UCSD-AML1 (cell line): ENCODE measurements around the gene NXN.
"Not testable (repeated sequence)": the region's sequence is repeated elsewhere in the genome, so short reads cannot be mapped to it uniquely, and the experiment has no call there.

Experiments
- DNase-seq: peaks from one replicate; lab custom pipeline; 2025; ENCODE audit not compliant: unreplicated experiment; lab: John Stamatoyannopoulos, UW

NXN gene

GRCh38 chr17:785901-786300, 193.7 kb downstream of the NXN start:
- not testable (repeated sequence) for DNase-seq

- no peak for DNase-seq
Measured at GRCh38 chr17:784143-784542, 195.4 kb downstream of the NXN start.

GRCh38 chr17:781805-782731, 197.5 kb downstream of the NXN start, which contains the start of the genes GLOD4 and MRM3:
Gene GLOD4 (minus strand): TSS chr17:782280. CDS start chr17:782255, 25 bp downstream.
Gene MRM3 (plus strand): TSS chr17:782353. CDS start chr17:782379, 26 bp downstream.
- DNase-seq: peak; percentile 92

- no peak for DNase-seq
Measured at GRCh38 chr17:778096-778495, 201.5 kb downstream of the NXN start.

- no peak for DNase-seq
Measured at GRCh38 chr17:774313-774584, 205.3 kb downstream of the NXN start.

GRCh38 chr17:773467-774312, 205.9 kb downstream of the NXN start:
- no peak for DNase-seq

- DNase-seq: no peak
Measured at GRCh38 chr17:773016-773415, 206.6 kb downstream of the NXN start.

GRCh38 chr17:767076-767475, 212.5 kb downstream of the NXN start:
- DNase-seq: no peak

- DNase-seq: no peak
Measured at GRCh38 chr17:760371-760770, 219.2 kb downstream of the NXN start.

GRCh38 chr17:759964-760363, 219.6 kb downstream of the NXN start:
- no peak for DNase-seq

- not testable (repeated sequence) for DNase-seq
Measured at GRCh38 chr17:756010-756567, 223.5 kb downstream of the NXN start.

- not testable (repeated sequence) for DNase-seq
Measured at GRCh38 chr17:755319-755961, 224.1 kb downstream of the NXN start.

GRCh38 chr17:753418-753817, 226.2 kb downstream of the NXN start:
- DNase-seq: no peak

GRCh38 chr17:752620-753219, 226.9 kb downstream of the NXN start:
- DNase-seq: no peak

GRCh38 chr17:752002-752619, 227.5 kb downstream of the NXN start, which contains the start of gene GEMIN4:
Gene GEMIN4 (minus strand): TSS chr17:752264. CDS start chr17:752142, 122 bp downstream.
- peak; percentile 96 for DNase-seq

- peak; percentile 62 for DNase-seq
Measured at GRCh38 chr17:751269-752001, 228.1 kb downstream of the NXN start.

GRCh38 chr17:750431-751037, 229.0 kb downstream of the NXN start:
- DNase-seq: no peak

GRCh38 chr17:749359-749758, 230.2 kb downstream of the NXN start:
- not testable (repeated sequence) for DNase-seq
